ENCODE measurements around the gene PDE1A.

GRCh38 chr2:182452456-182452990 lies 25.7 kb upstream of the PDE1A start:
- TF ChIP-seq CTCF (IDR thresholded peaks at IDR 0.05) (no peak), EZH2 (IDR thresholded peaks at IDR 0.05; ENCODE audit: borderline replicate concordance, insufficient read depth, low read depth, low read length, poor library complexity, severe bottlenecking) (no peak)

All from B cell (primary cell).